Lower leg skin (tissue), 4 donors: ENCODE measurements around the gene CCDC63. TPM values are rescaled to one million over a fixed set of nuclear protein-coding genes. Genes with fewer than 3 reads are reported as not detected.

Experiments used
- DNase-seq, 2 donors: peaks; one replicate each; pipeline ENCODE4 v3.0.0-alpha.2; 2019; ENCODE audit warnings: low spot score in 2 of 2
- H3K4me3 ChIP-seq: fragments of 200-600 bp; sonication (generic); 2 replicates; pipeline ENCODE4 v1.5.1; 2017; ENCODE audit warnings: mild to moderate bottlenecking, low read depth; ENCODE audit not compliant: poor library complexity, severe bottlenecking
- POLR2A ChIP-seq, 2 donors: fragments of 450-650 bp; IDR thresholded peaks; one replicate each; pipeline ENCODE4 v1.6.1; 2016 to 2017; ENCODE audit warnings: antibody characterized with exemption in 2 of 2, mild to moderate bottlenecking in 1 of 2, moderate library complexity in 1 of 2
- WGBS, 2 donors: methylation state at CpG; one replicate each; pipeline ENCODE4 v1.1.5; 2018; 5-methylcytosine and 5-hydroxymethylcytosine counted together
- intact Hi-C: fragments of 100-400 bp; cut with DNase I; formaldehyde crosslinking; loops from one replicate; pipeline ENCODE4 v1.15.0; 2023; ENCODE audit warnings: low total_unique reads
- total RNA-seq, 4 donors: library from RNA; depleted of rRNA; stranded (reverse); fragments of >200 nt; gene quantifications; one replicate each; pipeline ENCODE4 v1.1.0, GENCODE V29; 2016
- TF ChIP-seq, protein P1 (sequence below), 3 donors: fragments of 450-650 bp; IDR thresholded peaks; one replicate each; pipeline ENCODE4 v1.5.1; 2016; ENCODE audit warnings: antibody characterized with exemption in 3 of 3, mild to moderate bottlenecking in 3 of 3, moderate library complexity in 2 of 3

Gene CCDC63
- total RNA-seq, 4 donors from 2014 or later = 0.29 TPM; not detected in 3

DNA sequence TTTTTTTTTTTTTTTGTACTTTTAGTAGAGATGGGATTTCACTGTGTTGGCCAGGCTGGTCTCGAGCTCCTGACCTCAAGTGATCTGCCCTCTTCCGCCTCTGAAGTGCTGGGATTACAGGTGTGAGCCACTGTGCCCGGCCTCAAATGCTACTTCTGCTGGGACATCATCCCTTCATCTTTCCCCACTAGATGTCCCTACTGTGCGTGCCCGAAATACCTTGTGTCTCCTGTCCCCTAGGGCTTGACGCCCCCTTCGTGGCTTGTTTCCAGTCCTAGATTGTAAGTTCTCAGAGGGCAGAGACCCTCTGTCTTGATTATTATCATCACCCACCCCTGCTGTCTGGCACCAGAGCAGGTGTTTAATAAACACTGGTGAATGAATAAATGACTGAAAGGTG, 14.9 kb downstream of the CCDC63 start:
- no peak for DNase-seq
- TF ChIP-seq POLR2A (IDR thresholded peaks at IDR 0.05) = no peak
- TF ChIP-seq, protein P1, sequence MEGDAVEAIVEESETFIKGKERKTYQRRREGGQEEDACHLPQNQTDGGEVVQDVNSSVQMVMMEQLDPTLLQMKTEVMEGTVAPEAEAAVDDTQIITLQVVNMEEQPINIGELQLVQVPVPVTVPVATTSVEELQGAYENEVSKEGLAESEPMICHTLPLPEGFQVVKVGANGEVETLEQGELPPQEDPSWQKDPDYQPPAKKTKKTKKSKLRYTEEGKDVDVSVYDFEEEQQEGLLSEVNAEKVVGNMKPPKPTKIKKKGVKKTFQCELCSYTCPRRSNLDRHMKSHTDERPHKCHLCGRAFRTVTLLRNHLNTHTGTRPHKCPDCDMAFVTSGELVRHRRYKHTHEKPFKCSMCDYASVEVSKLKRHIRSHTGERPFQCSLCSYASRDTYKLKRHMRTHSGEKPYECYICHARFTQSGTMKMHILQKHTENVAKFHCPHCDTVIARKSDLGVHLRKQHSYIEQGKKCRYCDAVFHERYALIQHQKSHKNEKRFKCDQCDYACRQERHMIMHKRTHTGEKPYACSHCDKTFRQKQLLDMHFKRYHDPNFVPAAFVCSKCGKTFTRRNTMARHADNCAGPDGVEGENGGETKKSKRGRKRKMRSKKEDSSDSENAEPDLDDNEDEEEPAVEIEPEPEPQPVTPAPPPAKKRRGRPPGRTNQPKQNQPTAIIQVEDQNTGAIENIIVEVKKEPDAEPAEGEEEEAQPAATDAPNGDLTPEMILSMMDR (IDR thresholded peaks at IDR 0.05) = no peak
- WGBS, 2 donors = 83 to 85% methylated on average over 7 of the region's 7 CpGs
- H3K4me3 ChIP-seq = no peak overlapping the region
- intact Hi-C loops = no loop called here

DNA sequence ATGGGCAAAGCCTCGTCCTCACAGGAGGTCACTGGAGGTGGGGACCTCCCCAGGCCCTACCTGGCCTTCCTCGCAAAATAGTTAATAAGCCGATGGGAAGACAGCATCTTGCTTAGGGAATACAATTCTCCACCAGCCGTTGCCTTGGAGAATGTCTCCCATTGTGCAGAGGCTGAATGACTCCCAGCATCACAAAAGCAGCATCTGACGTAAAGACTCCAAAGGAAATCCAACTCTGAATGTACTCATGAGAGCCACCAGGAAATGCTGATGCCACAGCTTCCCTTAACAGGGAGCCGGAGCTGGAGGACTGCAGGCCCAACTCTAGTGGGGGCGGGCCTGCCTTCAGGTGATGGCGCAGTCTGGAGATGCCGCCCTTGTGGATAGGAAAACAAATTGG, 15.5 kb downstream of the CCDC63 start:
- H3K4me3 ChIP-seq = no peak overlapping the region
- 86 to 90% methylated on average over 9 of the region's 9 CpGs for WGBS, 2 donors
- intact Hi-C loops = no loop called here
- TF ChIP-seq, protein P1 (IDR thresholded peaks at IDR 0.05) = no peak
- TF ChIP-seq POLR2A (IDR thresholded peaks at IDR 0.05) = no peak
- no peak for DNase-seq

DNA sequence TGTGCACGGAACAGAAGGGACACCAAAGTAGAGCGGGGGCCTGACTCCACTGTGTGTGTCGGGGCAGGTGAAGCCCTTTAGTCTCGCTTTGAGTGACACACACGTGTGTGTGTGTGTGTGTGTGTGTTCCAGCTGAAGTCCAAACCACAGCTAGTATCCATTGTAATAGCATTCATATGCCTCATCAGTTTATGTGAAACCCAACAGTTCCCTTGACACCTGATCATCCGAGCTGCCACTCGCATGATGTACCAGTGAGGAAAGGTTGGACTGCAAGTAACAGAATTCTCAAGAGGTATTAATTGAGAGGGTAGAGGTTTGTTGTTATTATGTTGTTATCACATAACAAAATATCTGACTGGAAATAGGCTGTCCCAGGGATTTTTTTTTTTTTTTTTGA, 16.4 kb downstream of the CCDC63 start:
- no peak for DNase-seq
- no peak for TF ChIP-seq POLR2A (IDR thresholded peaks at IDR 0.05)
- TF ChIP-seq, protein P1 (IDR thresholded peaks at IDR 0.05) = no peak
- H3K4me3 ChIP-seq = no peak overlapping the region
- intact Hi-C loops = no loop called here
- WGBS, 2 donors = 78 to 88% methylated on average over 7 of the region's 7 CpGs

- 90 to 91% methylated on average over 6 of the region's 6 CpGs for WGBS, 2 donors
- intact Hi-C loops = no loop called here
Observed at GRCh38 chr12:110865521-110865920, 18.7 kb downstream of the CCDC63 start.

DNA sequence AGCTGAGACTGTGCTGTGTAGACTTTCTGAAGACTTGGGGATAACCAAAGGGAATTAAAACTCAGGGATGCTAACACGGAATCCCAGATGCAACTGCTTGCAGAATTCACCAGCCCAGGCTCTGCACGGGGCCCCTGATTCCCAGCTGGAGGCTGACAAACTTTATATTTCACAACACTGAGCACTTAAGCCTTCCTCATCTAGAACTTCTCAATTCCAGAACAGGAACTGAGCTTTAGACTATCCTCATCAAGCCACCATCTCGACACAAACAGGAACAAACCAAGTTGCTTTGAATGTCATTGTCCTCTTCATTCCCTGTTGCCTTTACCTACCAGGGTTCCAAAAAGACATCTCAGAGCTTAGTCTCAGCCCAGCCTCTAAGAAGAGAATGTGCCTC, 22.2 kb downstream of the CCDC63 start:
- DNase-seq = no peak
- 64 to 73% methylated on average over 3 of the region's 3 CpGs for WGBS, 2 donors
- no peak overlapping the region for H3K4me3 ChIP-seq
- TF ChIP-seq POLR2A (IDR thresholded peaks at IDR 0.05) = no peak
- TF ChIP-seq, protein P1 (IDR thresholded peaks at IDR 0.05) = no peak
- intact Hi-C loops = no loop called here

More at GRCh38 chr12:110865521-110865920, 18.7 kb downstream of the CCDC63 start:
- DNase-seq = no peak
- H3K4me3 ChIP-seq = no peak overlapping the region
- TF ChIP-seq, protein P1 (IDR thresholded peaks at IDR 0.05) = no peak
- TF ChIP-seq POLR2A (IDR thresholded peaks at IDR 0.05) = no peak

GRCh38 chr12:110869803-110870202, 23.0 kb downstream of the CCDC63 start:
- H3K4me3 ChIP-seq = no peak overlapping the region
- 89% methylated on average over 5 of the region's 5 CpGs for WGBS, 2 donors
- no peak for TF ChIP-seq POLR2A (IDR thresholded peaks at IDR 0.05)
- TF ChIP-seq, protein P1 (IDR thresholded peaks at IDR 0.05) = no peak
- intact Hi-C loops = no loop called here
- DNase-seq = no peak
